GM21786 (cell line): ENCODE results near the gene DIP2C.
"Not testable (repeated sequence)": the region's sequence is repeated elsewhere in the genome, so short reads cannot be mapped to it uniquely, and the experiment has no call there.

Experiments
- ATAC-seq: cut with Tn5 transposase; IDR thresholded peaks from one replicate; pipeline ENCODE4 v1.9.1; 2021; ENCODE audit not compliant: unreplicated experiment

DIP2C gene

GRCh38 chr10:614139-614711 lies 75.2 kb downstream of the DIP2C start:
- ATAC-seq, result no peak

DNA sequence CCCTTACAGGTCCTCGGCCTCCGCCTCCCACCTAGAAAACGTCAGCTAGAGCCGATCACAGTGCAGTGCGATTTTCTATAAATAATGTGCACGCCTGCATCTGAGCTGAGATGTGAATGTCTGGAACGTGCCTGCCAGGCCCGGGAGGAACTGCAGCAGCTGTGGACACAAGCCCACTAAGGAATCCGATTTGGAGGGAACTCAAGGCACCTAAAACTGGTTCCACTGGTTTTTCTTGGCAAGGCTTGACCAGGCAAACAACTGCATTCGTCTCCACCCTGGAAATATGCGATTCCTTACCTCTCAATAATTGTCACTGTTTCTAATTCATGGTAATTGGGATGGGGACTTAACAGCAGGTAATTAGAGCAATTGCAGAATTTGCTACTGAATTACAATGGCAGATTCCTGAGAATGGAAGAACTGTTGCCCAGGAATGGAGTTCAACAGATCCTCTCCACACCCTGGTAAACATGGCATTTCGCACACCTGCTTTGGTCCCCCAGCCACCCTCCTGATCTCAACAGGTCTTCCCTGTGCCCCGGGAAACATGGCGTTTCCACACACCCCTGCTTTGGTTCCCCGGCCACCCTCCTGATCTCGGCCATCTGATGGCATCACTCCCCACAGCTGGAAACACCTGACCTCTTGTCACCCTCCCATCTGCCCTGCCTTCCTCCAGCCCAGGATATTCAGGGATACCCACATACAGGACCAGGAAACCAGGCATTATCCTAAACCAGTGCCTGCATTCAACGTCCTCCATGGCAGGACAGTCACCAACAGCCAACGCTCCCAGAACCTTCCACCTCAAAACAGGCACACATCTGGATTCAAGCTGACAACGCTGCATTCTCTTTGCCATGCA lies 76.0 kb downstream of the DIP2C start:
- no peak for ATAC-seq

GRCh38 chr10:612696-613095 lies 76.8 kb downstream of the DIP2C start:
- ATAC-seq, result no peak

GRCh38 chr10:610642-611305 lies 78.7 kb downstream of the DIP2C start:
- ATAC-seq, result not testable (repeated sequence)

DNA sequence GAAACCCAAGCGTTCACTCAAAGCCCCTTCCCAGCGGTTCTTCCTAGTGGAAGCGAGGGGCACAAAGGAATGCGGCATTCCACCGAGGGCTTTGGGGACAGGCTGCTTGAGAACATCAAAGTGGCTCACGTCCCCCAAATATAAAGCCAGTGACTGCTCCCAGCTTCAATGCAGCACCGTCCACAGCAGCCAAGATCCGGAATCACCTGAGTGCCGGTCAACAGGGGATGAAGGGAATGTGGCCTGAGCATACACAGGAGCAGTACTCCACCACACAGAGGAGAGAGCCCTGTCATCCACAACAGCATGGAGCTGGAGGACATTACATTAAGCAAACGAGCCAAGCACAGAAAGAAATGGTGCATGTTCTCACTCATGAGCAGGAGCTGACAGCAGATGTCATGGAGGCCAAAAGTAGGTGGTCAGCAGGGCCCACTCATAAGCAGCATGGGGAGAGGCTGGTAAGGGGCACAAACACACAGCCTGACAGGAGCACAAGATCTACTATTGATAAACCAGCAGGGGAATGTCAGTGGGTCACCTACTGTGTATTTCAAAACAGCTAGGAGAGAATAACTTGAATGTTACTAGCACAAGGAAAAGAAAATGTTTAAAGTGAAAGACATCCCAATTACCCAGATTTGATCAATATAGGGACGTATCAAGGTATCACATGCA lies 79.5 kb downstream of the DIP2C start:
- no peak for ATAC-seq

DNA sequence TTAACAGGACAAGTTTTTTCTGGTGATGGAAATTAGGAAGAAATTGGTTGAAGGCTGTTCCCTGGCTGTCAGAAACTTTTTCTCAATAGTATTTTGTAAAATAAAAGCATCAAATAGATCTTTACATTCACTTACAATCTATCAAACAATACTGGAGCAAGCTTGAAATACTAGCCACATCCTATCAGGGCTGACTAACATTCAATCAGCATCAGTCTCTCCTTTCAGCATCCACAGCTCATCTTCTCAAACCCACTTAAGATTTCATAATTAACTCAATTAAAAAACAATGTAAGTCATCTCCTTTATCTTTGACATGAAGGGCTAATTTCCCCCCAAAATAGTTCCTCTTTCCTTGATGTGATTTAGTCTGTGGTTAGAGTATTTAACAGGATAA lies 80.2 kb downstream of the DIP2C start:
- ATAC-seq, result no peak

DNA sequence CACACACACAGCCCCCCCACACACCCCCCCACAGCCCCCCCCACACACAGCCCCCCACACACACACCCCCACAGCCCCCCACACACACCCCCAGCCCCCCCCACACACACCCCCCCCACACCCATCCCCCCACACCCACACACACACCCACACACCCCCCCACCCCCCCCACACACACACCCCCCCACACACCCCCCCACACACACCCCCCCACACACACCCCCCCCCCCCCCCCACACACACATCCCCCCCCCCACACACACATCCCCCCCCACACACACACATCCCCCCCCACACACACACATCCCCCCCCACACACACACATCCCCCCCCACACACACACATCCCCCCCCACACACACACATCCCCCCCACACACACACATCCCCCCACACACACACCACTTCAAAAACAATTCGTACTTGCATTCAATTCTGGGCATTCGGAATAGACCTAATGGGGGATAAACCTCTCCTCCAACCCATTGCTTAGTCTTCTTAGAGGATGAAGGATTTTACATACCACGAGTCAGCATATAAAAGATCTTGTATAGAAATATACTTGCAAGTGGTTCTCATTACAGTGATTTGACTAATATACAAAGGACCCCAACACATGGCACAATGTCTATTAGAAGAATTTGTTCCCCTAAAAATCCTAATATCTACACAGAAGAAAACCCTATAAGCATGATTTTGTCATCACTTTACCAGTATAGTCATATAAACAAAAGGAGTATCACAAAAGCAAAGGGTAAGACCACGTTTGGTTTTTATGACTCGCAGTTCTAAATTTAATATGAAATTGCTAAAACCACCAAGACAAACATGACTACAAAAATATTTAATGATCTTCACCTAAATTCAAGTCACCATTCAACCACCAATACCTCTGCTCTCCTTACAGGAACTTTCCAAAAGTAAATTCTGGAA lies 80.9 kb downstream of the DIP2C start:
- ATAC-seq, result no peak

DNA sequence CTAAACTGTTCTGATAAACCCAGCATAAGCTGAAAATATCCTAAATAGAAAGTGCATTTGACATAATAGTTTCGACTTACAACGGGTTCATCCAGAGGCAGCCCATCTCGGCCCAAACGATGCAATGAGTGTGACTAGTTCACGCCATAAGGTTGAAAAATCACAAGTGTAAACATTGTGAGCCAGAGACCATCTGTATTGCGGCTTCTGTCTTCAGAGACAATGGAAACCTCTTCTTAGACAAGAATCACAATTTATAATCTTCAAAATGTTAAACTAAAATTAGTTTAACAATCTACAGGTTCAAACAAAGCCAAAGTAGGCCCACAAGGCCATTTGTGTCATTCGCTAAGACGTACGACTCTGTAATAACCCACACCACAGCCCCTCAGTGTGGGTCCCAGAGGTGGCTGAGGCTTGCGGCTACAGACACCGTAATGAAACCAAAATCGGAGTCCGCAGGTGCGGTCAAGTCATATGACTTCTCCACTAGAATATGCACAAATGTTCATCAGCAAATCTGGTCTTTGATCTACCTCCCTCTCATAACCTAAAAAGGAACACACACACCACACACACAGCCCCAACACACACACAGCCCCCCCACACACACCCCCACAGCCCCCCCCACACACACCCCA lies 81.8 kb downstream of the DIP2C start:
- no peak for ATAC-seq

DNA sequence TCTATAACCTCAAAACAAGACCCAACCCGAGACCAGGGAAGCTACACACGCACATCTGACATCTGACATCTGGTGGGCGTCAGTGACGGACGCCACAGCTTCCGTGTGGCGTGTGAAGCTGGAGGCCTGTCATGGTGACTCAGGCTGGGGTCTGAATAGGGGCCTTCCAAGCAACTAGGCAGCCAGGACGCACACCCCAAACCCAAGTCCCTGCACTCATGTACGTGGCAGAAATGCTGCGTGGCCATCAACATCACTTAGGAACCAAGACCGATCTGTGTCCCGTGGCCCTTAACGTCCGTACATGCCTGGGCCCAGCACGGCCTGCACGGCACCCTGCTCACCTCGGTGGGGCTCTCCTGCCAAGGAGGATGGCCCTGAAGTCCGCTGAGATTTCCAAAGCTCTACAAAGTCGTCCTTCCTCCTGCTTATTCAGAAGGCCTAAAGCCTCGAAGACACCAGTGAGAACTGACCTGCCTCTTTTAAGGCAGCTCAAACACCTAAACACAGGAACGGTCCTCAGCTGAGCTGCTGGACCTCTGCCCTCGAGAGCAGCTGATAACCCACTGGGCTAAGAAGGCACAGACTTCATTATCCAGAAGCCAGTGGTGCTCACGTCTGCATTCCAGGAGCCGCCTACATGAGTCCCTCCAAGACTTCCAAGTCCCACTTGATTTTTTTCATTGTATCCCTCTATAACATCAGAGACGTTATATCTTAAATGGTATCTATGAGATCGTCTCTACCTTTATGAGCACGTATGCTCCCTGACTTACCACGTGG lies 82.5 kb downstream of the DIP2C start:
- ATAC-seq, result no peak

- no peak for ATAC-seq
Measured at GRCh38 chr10:605632-606325, 83.7 kb downstream of the DIP2C start.

DNA sequence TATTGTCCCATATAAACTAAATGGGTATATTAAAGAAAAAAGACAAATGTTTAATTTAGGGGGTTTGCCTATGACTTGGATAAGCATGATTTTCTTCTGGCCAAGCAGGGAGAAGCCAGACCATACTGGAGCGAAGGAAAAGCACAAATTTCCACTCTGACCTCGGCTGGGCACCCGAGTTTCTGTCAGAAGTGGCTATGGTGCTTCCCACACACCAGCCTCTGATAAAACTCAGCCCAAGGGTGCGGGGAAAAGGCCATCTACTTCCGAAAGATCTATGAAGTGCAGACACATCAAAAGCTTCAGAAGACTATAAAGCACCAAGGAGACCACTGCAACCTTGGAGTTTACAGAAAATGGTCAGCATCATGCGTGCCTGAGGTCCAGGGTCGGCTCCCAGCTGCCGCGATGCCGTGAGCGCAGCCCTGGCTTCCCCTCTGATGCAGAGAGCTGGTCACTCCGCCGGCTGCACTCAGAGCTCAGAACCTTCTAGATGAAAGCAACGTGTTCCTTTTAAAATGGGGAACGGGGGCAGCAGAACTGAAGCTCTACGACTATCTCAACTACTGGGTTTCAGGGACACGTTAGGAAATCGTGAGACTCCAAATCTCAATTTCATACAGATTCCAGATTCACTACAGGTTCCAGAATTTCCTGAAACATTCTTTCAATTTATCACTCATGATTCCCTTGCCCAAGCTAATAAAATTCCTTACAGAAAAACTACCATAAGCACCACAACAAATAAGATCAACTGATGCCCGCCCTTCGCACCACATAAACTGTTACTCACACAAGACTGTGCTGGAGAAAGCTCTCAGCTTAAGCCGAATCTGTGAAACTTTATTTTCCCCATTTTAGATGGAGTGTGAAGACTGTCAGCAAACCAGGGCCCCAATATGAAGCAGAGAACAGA lies 84.5 kb downstream of the DIP2C start:
- ATAC-seq, result no peak

DNA sequence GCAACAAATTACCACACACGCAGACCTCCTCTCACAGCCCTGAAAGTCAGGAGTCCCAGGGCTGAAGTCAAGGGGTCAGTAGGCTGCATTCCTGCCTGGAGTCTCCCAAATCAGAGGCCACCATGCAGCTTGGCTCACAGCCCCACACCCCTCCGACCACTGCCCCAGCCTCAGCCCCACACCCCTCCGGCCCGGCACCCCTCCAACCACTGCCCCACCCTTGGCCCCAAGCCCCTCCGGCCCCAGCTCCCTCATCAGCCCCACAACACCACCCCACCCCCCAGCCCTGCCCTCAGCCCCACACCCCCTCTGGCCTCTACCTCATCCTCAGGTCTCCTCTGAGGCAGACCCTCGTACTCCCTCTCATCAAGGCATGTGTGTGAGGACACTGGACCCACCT lies 85.7 kb downstream of the DIP2C start:
- no peak for ATAC-seq

- no peak for ATAC-seq
Measured at GRCh38 chr10:602391-603005, 87.0 kb downstream of the DIP2C start.

DNA sequence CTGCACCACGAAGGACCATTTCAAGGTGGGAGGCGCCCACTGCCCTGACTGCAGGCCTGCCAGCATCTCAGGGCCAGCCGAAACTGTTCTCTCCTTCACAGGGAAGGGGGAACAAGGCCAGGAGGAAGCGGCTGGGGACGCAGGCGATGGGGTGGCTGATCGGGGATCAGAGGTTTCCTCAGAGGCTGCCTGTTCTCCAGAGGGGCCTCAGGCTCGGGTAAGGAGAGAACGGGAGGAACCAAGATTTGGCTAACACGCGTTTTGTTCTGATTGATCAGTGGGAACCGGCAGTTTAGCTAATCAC lies 87.9 kb downstream of the DIP2C start:
- ATAC-seq, result no peak

GRCh38 chr10:600876-601659 lies 88.4 kb downstream of the DIP2C start:
- ATAC-seq, result no peak

DNA sequence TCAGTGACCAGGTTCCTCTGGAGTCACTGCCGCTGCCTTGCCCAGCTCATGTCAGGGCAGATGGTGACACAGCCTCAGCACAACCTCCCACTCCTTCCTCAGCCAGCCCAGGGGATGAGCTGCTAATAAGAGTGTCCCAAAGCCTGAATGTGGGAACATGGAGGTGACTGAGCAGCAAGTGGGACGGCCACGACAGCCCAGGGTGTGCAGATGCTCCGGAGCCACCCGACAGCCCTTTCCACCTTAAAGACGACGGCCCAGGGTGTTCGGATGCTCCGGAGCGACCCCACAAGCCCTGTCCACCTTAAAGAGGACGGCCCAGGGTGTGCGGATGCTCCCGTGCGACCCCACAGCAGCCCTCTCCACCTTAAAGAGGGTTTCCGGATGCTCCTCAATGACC lies 89.2 kb downstream of the DIP2C start:
- ATAC-seq, result no peak

- no peak for ATAC-seq
Measured at GRCh38 chr10:599767-600166, 89.7 kb downstream of the DIP2C start.
